ENCODE measurements around the gene SLCO6A1.

SLCO6A1 gene, protein sequence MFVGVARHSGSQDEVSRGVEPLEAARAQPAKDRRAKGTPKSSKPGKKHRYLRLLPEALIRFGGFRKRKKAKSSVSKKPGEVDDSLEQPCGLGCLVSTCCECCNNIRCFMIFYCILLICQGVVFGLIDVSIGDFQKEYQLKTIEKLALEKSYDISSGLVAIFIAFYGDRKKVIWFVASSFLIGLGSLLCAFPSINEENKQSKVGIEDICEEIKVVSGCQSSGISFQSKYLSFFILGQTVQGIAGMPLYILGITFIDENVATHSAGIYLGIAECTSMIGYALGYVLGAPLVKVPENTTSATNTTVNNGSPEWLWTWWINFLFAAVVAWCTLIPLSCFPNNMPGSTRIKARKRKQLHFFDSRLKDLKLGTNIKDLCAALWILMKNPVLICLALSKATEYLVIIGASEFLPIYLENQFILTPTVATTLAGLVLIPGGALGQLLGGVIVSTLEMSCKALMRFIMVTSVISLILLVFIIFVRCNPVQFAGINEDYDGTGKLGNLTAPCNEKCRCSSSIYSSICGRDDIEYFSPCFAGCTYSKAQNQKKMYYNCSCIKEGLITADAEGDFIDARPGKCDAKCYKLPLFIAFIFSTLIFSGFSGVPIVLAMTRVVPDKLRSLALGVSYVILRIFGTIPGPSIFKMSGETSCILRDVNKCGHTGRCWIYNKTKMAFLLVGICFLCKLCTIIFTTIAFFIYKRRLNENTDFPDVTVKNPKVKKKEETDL

DNA sequence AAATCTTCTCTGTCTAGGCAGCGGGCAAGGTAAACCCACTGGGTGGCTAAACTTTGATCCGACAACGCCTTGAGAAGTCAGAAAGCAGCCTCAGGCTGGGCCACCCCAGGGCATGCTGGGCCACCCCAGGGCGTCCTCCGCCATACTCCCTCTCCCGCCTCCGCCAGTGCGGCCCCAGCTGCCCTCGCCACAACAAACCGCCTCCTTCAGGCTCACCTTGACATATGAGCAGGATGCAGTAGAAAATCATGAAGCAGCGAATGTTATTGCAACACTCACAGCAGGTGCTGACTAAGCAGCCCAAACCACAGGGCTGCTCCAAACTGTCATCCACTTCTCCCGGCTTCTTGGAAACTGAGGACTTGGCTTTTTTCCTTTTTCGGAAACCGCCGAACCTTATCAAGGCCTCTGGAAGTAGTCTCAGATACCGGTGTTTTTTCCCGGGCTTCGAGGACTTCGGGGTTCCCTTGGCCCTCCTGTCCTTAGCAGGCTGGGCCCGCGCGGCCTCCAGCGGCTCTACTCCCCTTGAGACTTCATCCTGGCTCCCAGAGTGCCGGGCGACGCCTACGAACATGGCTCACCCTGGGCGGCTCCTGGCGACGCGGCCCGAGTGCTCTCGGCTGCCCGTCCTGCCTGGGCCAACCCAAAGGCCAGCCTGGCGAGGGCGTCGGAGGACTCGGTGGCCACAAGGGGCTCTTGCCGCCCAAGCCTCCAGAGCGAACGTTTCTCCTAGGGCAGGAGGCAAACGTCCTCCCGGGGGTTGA lies at the start of gene SLCO6A1:
Gene SLCO6A1, minus strand, starts transcription at position 731 of the 764 bp plus-strand sequence. Its CDS starts 157 bp downstream, at position 574.
- DNase-seq = no peak
- peak; percentile 40 for ATAC-seq
- Mint-ChIP-seq H3K27me3 (no peaks in the 10 kb centered on the region), H3K9me3 (no peaks in the 10 kb centered on the region), H3K4me1 (no peaks in the 10 kb centered on the region), H3K4me3 (no peak within 1 kb of the TSS), H3K27ac (no peak within 1 kb of the TSS)

DNA sequence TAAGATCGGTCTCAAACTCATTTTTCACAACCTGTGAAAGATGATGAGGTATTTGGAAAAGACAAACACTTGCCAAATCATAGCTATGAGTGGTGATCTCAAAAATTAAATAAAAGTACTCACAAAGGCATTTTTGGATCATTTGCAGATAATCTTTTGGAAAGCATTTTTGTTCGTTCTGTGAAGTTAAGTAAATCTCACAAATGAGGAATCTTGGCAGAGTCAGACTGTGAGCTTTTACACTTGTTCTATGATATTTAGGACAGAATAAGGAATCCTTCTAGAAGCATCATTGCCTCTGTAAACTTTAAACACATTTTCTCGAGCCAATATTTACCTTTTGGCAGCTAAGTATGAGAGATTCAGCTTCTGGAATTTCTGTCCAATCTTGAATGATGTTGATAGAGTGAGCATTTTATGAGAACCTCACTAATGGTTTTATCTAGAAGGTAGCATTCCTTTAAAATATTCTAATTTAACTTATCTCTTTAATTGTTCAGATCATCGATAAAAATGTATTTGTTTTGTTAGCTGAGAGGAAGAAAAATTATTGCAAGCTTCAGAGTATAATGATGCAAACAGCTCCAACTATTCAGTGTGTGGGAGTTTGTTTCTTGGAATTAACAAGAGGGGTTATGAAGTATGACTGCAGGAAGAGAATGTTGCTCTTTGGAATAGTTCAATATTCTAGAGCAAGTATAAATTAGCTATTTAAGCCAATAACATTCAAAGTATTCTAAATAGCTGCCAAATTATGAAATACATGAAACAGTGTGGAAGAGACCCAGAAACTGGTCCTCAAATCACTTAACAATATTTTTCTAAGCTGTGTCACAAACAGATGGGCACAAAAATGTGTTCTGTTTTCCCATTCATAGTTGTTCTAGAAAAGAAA lies 48.6 kb upstream of the SLCO6A1 start:
- peaks cover 0 to 7% of the 10 kb centered on the region in 2 donors for H3K9me3 Mint-ChIP-seq
- H3K27ac Mint-ChIP-seq = no peak overlapping the region
- no peak for ATAC-seq
- H3K4me1 Mint-ChIP-seq = no peaks in the 10 kb centered on the region
- no peak overlapping the region for H3K4me3 Mint-ChIP-seq
- H3K27me3 Mint-ChIP-seq = peaks cover 6% of the 10 kb centered on the region
- DNase-seq = no peak

DNA sequence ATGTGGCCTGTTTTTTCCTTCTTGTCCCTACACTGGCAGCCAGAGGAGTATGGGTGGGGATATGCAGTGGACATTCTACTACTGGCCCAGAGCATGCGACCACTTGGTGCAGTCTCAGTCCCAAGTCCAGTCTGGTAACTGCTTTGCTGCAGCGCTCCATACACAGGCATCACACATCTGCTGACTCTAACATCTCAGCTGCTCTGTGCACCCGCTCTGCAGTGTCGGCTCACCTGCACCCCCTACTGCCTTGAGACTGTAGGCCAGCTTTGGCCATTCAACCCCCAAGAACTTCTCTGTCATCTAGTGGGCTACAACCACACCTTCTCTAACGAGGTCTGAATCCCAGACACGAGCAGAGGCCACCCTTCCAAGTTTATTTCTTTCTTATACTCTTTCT lies 46.4 kb upstream of the SLCO6A1 start:
- DNase-seq (no peak), ATAC-seq (no peak)
- Mint-ChIP-seq H3K4me1 (no peaks in the 10 kb centered on the region), H3K27ac (no peak overlapping the region), H3K27me3 (peaks cover 6% of the 10 kb centered on the region), H3K4me3 (no peak overlapping the region), H3K9me3 (peaks cover 0 to 4% of the 10 kb centered on the region in 2 donors)

GRCh38 chr5:102542057-102542456 lies 43.3 kb upstream of the SLCO6A1 start:
- Mint-ChIP-seq H3K4me1 (no peaks in the 10 kb centered on the region), H3K27ac (no peak overlapping the region), H3K4me3 (no peak overlapping the region), H3K27me3 (peaks cover 19% of the 10 kb centered on the region), H3K9me3 (no peaks in the 10 kb centered on the region)
- DNase-seq (no peak), ATAC-seq (no peak)

DNA sequence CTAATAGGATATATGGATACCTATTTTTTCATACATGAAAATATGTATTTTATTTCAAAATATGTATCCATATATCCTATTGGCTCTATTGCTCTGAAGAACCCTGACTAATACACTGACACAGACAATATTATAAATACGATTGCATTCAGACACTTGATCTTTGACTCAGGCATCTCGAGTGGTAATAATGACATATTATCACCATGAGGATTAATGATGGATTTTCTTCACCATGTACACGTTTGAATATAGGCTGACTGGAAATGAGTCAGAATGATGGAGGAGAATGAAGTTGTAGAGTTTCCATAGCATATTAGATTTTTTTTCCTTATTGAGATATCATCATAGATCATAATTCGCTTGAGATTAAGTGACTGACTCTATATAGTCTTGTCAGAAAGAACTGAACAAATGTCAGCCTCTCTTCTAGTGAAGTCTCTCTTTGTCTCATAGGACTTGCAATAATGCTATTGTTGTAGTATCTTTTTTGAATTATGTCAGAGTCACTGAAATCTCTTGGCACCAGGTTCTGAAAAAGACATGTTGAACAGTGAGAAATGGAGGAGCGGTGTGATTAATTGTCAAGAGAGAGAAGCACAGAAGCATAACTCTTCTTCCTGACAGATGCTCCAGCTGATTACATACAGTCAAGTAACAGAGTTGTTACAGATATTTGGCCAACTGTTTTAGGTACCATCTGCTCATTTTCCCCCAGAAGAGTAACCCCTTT lies 41.4 kb upstream of the SLCO6A1 start:
- Mint-ChIP-seq H3K9me3 (no peaks in the 10 kb centered on the region), H3K4me3 (no peak overlapping the region), H3K27me3 (peaks cover 19% of the 10 kb centered on the region), H3K4me1 (no peaks in the 10 kb centered on the region), H3K27ac (no peak overlapping the region)
- DNase-seq (no peak), ATAC-seq (no peak)

DNA sequence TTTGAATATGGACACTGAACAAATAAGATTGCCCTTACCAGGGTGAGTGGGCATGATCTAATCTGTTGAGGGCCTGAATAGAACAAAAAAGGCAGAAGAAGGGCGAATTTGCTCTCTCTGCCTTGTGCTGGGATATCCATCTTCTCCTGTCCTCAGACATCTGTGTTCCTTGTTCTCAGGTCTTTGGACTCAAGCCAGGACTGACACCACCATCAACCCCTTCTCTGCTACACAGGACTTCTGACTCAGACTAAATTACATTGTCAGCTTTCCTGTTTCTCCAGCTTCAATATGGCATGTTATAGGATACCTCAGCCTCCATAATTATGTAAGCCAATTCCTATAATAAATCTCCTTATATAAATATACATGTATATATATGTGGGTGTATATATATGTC lies 40.8 kb upstream of the SLCO6A1 start:
- no peak overlapping the region for H3K4me3 Mint-ChIP-seq
- ATAC-seq = no peak

GRCh38 chr5:102537011-102537410 lies 38.2 kb upstream of the SLCO6A1 start:
- no peak for DNase-seq
- Mint-ChIP-seq H3K27ac (no peak overlapping the region), H3K4me1 (no peaks in the 10 kb centered on the region), H3K4me3 (no peak overlapping the region), H3K9me3 (no peaks in the 10 kb centered on the region), H3K27me3 (peaks cover 14% of the 10 kb centered on the region)
- no peak for ATAC-seq

More for the DNA sequence above, 40.8 kb upstream of the SLCO6A1 start:
- Mint-ChIP-seq H3K9me3 (no peaks in the 10 kb centered on the region), H3K4me1 (no peaks in the 10 kb centered on the region), H3K27ac (no peak overlapping the region), H3K27me3 (peaks cover 14% of the 10 kb centered on the region)
- no peak for DNase-seq

GRCh38 chr5:102536323-102536928 lies 37.6 kb upstream of the SLCO6A1 start:
- ATAC-seq = no peak
- Mint-ChIP-seq H3K27ac (no peak overlapping the region), H3K4me1 (no peaks in the 10 kb centered on the region), H3K27me3 (peaks cover 14% of the 10 kb centered on the region), H3K9me3 (no peaks in the 10 kb centered on the region), H3K4me3 (no peak overlapping the region)
- no peak for DNase-seq

- Mint-ChIP-seq H3K9me3 (no peaks in the 10 kb centered on the region), H3K4me1 (no peaks in the 10 kb centered on the region), H3K27ac (no peak overlapping the region), H3K27me3 (peaks cover 10% of the 10 kb centered on the region), H3K4me3 (no peak overlapping the region)
- no peak for ATAC-seq
- no peak for DNase-seq
Measured at GRCh38 chr5:102532123-102532522, 33.3 kb upstream of the SLCO6A1 start.

GRCh38 chr5:102531506-102531905 lies 32.7 kb upstream of the SLCO6A1 start:
- no peak overlapping the region for H3K27ac Mint-ChIP-seq

GRCh38 chr5:102529447-102529846 lies 30.6 kb upstream of the SLCO6A1 start:
- ATAC-seq (no peak), DNase-seq (no peak)
- Mint-ChIP-seq H3K27me3 (peaks cover 11% of the 10 kb centered on the region), H3K27ac (no peak overlapping the region), H3K4me3 (no peak overlapping the region), H3K4me1 (no peaks in the 10 kb centered on the region), H3K9me3 (peaks cover 0 to 5% of the 10 kb centered on the region in 2 donors)

More at GRCh38 chr5:102531506-102531905, 32.7 kb upstream of the SLCO6A1 start:
- ATAC-seq (no peak), DNase-seq (no peak)
- no peaks in the 10 kb centered on the region for H3K9me3 Mint-ChIP-seq
- H3K4me3 Mint-ChIP-seq = no peak overlapping the region
- no peaks in the 10 kb centered on the region for H3K4me1 Mint-ChIP-seq
- peaks cover 8% of the 10 kb centered on the region for H3K27me3 Mint-ChIP-seq

- Mint-ChIP-seq H3K4me1 (no peaks in the 10 kb centered on the region), H3K9me3 (peaks cover 3 to 9% of the 10 kb centered on the region in 2 donors), H3K27ac (no peak overlapping the region), H3K4me3 (no peak overlapping the region), H3K27me3 (peaks cover 15% of the 10 kb centered on the region)
- no peak for ATAC-seq
- no peak for DNase-seq
Measured at GRCh38 chr5:102529031-102529430, 30.2 kb upstream of the SLCO6A1 start.

DNA sequence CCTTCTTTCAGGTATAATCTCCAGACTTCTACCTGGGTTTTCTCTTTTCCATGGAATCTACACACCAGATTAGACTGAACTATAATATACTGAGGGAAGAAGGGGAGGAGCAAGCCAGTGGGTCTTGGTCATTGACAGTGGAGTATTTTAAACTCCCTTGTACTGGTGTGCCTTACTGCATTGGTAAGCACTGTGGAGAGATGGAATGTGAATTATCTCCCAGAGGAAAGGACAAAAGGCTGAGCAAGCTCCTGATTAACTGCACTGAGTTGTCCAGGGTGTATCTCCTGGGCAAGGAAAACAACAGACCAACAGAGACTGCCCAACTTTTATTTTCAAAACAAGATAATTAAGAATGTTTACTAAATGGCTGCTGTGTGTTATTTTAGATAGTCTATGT lies 29.8 kb upstream of the SLCO6A1 start:
- no peak overlapping the region for H3K27ac Mint-ChIP-seq
- H3K27me3 Mint-ChIP-seq = peaks cover 16% of the 10 kb centered on the region
- H3K4me3 Mint-ChIP-seq = no peak overlapping the region
- no peaks in the 10 kb centered on the region for H3K4me1 Mint-ChIP-seq
- peaks cover 5 to 10% of the 10 kb centered on the region in 2 donors for H3K9me3 Mint-ChIP-seq
- ATAC-seq = no peak
- DNase-seq = no peak

DNA sequence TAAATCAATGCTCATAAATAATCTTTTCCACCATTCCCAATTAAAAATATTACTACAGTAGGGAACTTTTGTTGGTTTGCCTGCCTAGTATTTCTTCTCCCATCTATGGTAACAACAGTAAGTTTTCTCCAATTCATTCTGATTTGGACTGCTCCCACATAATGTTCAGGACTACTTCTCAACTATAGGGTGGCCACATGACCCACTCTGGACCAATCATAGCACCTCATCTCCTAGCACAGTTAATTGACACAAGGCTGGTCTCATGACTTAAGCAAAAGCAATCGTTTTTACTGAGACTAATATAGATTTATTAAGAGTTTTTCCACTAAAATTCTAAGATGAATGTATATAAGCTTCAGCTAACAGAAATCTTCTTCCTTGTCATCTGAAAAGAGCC lies 28.7 kb upstream of the SLCO6A1 start:
- Mint-ChIP-seq H3K4me1 (no peaks in the 10 kb centered on the region), H3K9me3 (peaks cover 5 to 10% of the 10 kb centered on the region in 2 donors), H3K27me3 (peaks cover 16% of the 10 kb centered on the region), H3K27ac (no peak overlapping the region), H3K4me3 (no peak overlapping the region)
- DNase-seq = no peak
- ATAC-seq = no peak

All from stimulated activated naive CD8-positive, alpha-beta T cell treated with anti-CD3 and anti-CD28 coated beads, Interleukin-15, amount 100 ng/mL, for 72 hours (primary cell).